H9 (cell line): Measurements from ENCODE around the gene RPAP2. TPM values are rescaled to one million over a fixed set of nuclear protein-coding genes. Genes with fewer than 3 reads are reported as not detected.

Experiments used
- DNase-seq: peaks from one replicate; pipeline ENCODE4 v3.0.0-alpha.2; 2017
- H2AFZ ChIP-seq: one replicate; pipeline ENCODE4 v1.6.1; 2013; ENCODE audit warnings: mild to moderate bottlenecking, low read length, control low read depth, moderate library complexity
- H2AK5ac ChIP-seq: 2 replicates; pipeline ENCODE4 v1.6.1; 2013; ENCODE audit warnings: low read length, control low read depth, mixed read lengths; ENCODE audit not compliant: insufficient read length
- H2BK120ac ChIP-seq: one replicate; pipeline ENCODE4 v1.6.1; 2013; ENCODE audit warnings: low read depth, mild to moderate bottlenecking, low read length, control low read depth, inconsistent platforms; ENCODE audit not compliant: poor library complexity, severe bottlenecking
- H2BK12ac ChIP-seq: 2 replicates; pipeline ENCODE4 v1.6.1; 2013; ENCODE audit warnings: low read length, control low read depth, mixed read lengths, low read depth; ENCODE audit not compliant: insufficient read length
- H2BK15ac ChIP-seq: 2 replicates; pipeline ENCODE4 v1.6.1; 2013; ENCODE audit warnings: low read depth, low read length, control low read depth
- H2BK20ac ChIP-seq: one replicate; pipeline ENCODE4 v1.6.1; 2013; ENCODE audit warnings: low read depth, mild to moderate bottlenecking, low read length, control low read depth, inconsistent platforms; ENCODE audit not compliant: poor library complexity, severe bottlenecking
- H2BK5ac ChIP-seq: 2 replicates; pipeline ENCODE4 v1.6.1; 2013; ENCODE audit warnings: low read length, control low read depth, mixed read lengths; ENCODE audit not compliant: insufficient read length
- H3K14ac ChIP-seq: 2 replicates; pipeline ENCODE4 v1.6.1; 2013; ENCODE audit warnings: low read length, control low read depth; ENCODE audit not compliant: insufficient read depth
- H3K18ac ChIP-seq: 2 replicates; pipeline ENCODE4 v1.6.1; 2013; ENCODE audit warnings: low read depth, mild to moderate bottlenecking, mixed read lengths, low read length, control low read depth; ENCODE audit not compliant: insufficient read length
- H3K23ac ChIP-seq: 2 replicates; pipeline ENCODE4 v1.6.1; 2013; ENCODE audit warnings: low read length, control low read depth, mixed read lengths, low read depth; ENCODE audit not compliant: insufficient read length
- H3K23me2 ChIP-seq: 2 replicates; pipeline ENCODE4 v1.6.1; 2013; ENCODE audit warnings: low read depth, mild to moderate bottlenecking, mixed read lengths, low read length, control low read depth; ENCODE audit not compliant: insufficient read length, poor library complexity, severe bottlenecking
- H3K27ac ChIP-seq: 2 replicates; pipeline ENCODE4 v1.5.1; 2013; ENCODE audit warnings: low read length, control low read depth, mixed read lengths, low read depth; ENCODE audit not compliant: insufficient read length
- H3K27me3 ChIP-seq: 2 replicates; pipeline ENCODE4 v1.6.1; 2013; ENCODE audit warnings: low read length, control low read depth, inconsistent platforms; ENCODE audit not compliant: insufficient read depth
- H3K4ac ChIP-seq: 2 replicates; pipeline ENCODE4 v1.6.1; 2013; ENCODE audit warnings: low read depth, mild to moderate bottlenecking, control low read depth, inconsistent platforms, low read length, moderate library complexity
- H3K4me1 ChIP-seq: 2 replicates; pipeline ENCODE4 v1.6.1; 2013; ENCODE audit warnings: low read length, control low read depth, inconsistent platforms; ENCODE audit not compliant: insufficient read depth
- H3K4me2 ChIP-seq: 2 replicates; pipeline ENCODE4 v1.6.1; 2013; ENCODE audit warnings: low read length, control low read depth, mixed read lengths; ENCODE audit not compliant: insufficient read length, insufficient read depth
- H3K56ac ChIP-seq: 2 replicates; pipeline ENCODE4 v1.6.1; 2013; ENCODE audit warnings: low read depth, mild to moderate bottlenecking, mixed read lengths, low read length, control low read depth; ENCODE audit not compliant: insufficient read length
- H3K79me1 ChIP-seq: 2 replicates; pipeline ENCODE4 v1.6.1; 2013; ENCODE audit warnings: low read depth, mild to moderate bottlenecking, moderate library complexity, low read length, control low read depth, inconsistent platforms; ENCODE audit not compliant: insufficient read depth, poor library complexity, severe bottlenecking
- H3K79me2 ChIP-seq: 2 replicates; pipeline ENCODE4 v1.6.1; 2013; ENCODE audit warnings: low read length, control low read depth, inconsistent platforms; ENCODE audit not compliant: insufficient read depth
- H3K9ac ChIP-seq: 2 replicates; pipeline ENCODE4 v1.6.1; 2013; ENCODE audit warnings: low read length, control low read depth, mixed read lengths; ENCODE audit not compliant: insufficient read length; ENCODE audit errors: extremely low read depth
- H3K9me3 ChIP-seq: one replicate; pipeline ENCODE4 v1.6.1; 2013; ENCODE audit warnings: low read depth, low read length, inconsistent platforms; ENCODE audit not compliant: control insufficient read depth
- H3T11ph ChIP-seq: one replicate; pipeline ENCODE4 v1.6.1; 2013; ENCODE audit warnings: mild to moderate bottlenecking, low read length, control low read depth, inconsistent platforms
- H4K20me1 ChIP-seq: one replicate; pipeline ENCODE4 v1.6.1; 2013; ENCODE audit not compliant: control insufficient read depth, insufficient read length, insufficient read depth
- H4K5ac ChIP-seq: 2 replicates; pipeline ENCODE4 v1.6.1; 2013; ENCODE audit warnings: low read depth, mild to moderate bottlenecking, mixed read lengths, low read length, control low read depth; ENCODE audit not compliant: insufficient read length
- H4K8ac ChIP-seq: replicated peaks from 2 replicates; pipeline ENCODE4 v1.6.1; 2013; ENCODE audit warnings: low read length, control low read depth, mixed read lengths, low read depth; ENCODE audit not compliant: insufficient read length
- H4K91ac ChIP-seq: 2 replicates; pipeline ENCODE4 v1.6.1; 2013; ENCODE audit warnings: low read depth, mild to moderate bottlenecking, moderate library complexity, mixed read lengths, low read length, control low read depth; ENCODE audit not compliant: insufficient read length
- H3K27ac Mint-ChIP-seq, 3 experiments: 2 replicates in 2 of 3; 3 replicates in 1 of 3; pipeline ENCODE4 v1.8.0; 2020 to 2021; ENCODE audit warnings: mixed read lengths in 3 of 3, mild to moderate bottlenecking in 1 of 3, moderate library complexity in 1 of 3
- H3K27me3 Mint-ChIP-seq: 2 replicates; pipeline ENCODE4 v1.8.0; 2021; ENCODE audit warnings: low read depth, mild to moderate bottlenecking, moderate library complexity, mixed read lengths
- H3K36me3 Mint-ChIP-seq, 3 experiments: 2 replicates in 2 of 3; 3 replicates in 1 of 3; pipeline ENCODE4 v1.8.0; 2020 to 2021; ENCODE audit warnings: low read depth in 3 of 3, mixed read lengths in 3 of 3; ENCODE audit not compliant: insufficient read depth in 1 of 3
- H3K4me1 Mint-ChIP-seq, 2 experiments: 2 replicates each; pipeline ENCODE4 v1.8.0; 2020; ENCODE audit warnings: mixed read lengths in 2 of 2
- H3K4me3 Mint-ChIP-seq, 2 experiments: 2 replicates in 1 of 2; 3 replicates in 1 of 2; pipeline ENCODE4 v1.8.0; 2020 to 2021; ENCODE audit warnings: mild to moderate bottlenecking in 2 of 2, mixed read lengths in 2 of 2, moderate library complexity in 1 of 2
- H3K9me3 Mint-ChIP-seq, 2 experiments: 2 replicates in 1 of 2; 3 replicates in 1 of 2; pipeline ENCODE4 v1.8.0; 2020; ENCODE audit warnings: mild to moderate bottlenecking in 2 of 2, mixed read lengths in 2 of 2, moderate library complexity in 1 of 2
- WGBS: extraction: QIAGEN DNeasy Blood & Tissue Kit; methylation state at CpG from one replicate; pipeline ENCODE4 v1.1.7; 2013; ENCODE audit warnings: missing lambda C conversion rate, low lambda C conversion rate, mixed read lengths; ENCODE audit not compliant: insufficient read length; ENCODE audit errors: extremely low coverage; 5-methylcytosine and 5-hydroxymethylcytosine counted together
- total RNA-seq: library from RNA; stranded (reverse); gene quantifications from 2 replicates; pipeline ENCODE4 v1.2.1, GENCODE V29; 2021
- TF ChIP-seq, protein P1 (sequence below): fragments of 200-600 bp; sonication (generic); conservative IDR thresholded peaks from 3 replicates; pipeline ENCODE4 v1.8.0; 2021; ENCODE audit warnings: antibody characterized with exemption, mild to moderate bottlenecking

The RPAP2 gene
- total RNA-seq, 1 experiment from 2014 or later, result 27.4 TPM

DNA sequence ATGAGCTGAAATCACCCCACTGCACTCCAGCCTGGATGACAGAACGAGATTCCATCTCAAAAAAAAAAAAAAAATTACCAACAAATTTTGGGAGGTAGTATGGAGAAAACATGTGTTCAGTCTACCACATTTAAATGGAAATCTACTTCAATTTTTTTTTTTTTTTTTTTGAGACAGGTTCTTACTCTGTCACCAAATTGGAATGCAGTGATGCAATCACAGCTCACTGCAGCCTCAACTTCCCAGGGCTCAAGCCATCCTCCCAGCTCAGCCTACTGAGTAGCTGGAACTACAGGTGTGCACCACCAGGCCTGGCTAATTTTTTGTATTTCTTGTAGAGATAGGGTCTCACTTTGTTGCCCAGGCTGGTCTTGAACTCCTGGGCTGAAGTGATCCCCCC lies 105.8 kb downstream of the RPAP2 start:
- Histone ChIP-seq H3K18ac (no peak overlapping the region), H3K23ac (no peak overlapping the region), H3K14ac (no peak overlapping the region), H3K4me1 (no peaks in the 10 kb centered on the region), H3T11ph (no peak overlapping the region), H3K9me3 (no peaks in the 10 kb centered on the region), H2BK120ac (no peak overlapping the region), H3K27ac (no peak overlapping the region), H3K27me3 (no peaks in the 10 kb centered on the region), H2BK12ac (no peak overlapping the region), H2BK20ac (no peak overlapping the region), H2AFZ (no peak overlapping the region), H2AK5ac (no peak overlapping the region), H3K9ac (no peak overlapping the region), H3K4me2 (no peak overlapping the region), H4K91ac (no peak overlapping the region), H3K79me1 (no peaks in the 10 kb centered on the region), H3K4ac (no peak overlapping the region), H4K5ac (no peak overlapping the region), H2BK5ac (no peak overlapping the region), H4K20me1 (no peaks in the 10 kb centered on the region), H3K56ac (no peak overlapping the region), H2BK15ac (no peak overlapping the region), H4K8ac (no peak overlapping the region), H3K23me2 (no peaks in the 10 kb centered on the region), H3K79me2 (no peaks in the 10 kb centered on the region)
- DNase-seq, result no peak
- Mint-ChIP-seq H3K4me1 (peaks cover 0 to 3% of the 10 kb centered on the region in 2 experiments; a peak in 1 of 4 replicates), H3K4me3 (no peak overlapping the region), H3K27me3 (no peaks in the 10 kb centered on the region), H3K9me3 (peaks cover 18 to 20% of the 10 kb centered on the region in 2 experiments), H3K27ac (no peak overlapping the region), H3K36me3 (peaks cover 4 to 13% (median 7%) of the 10 kb centered on the region in 3 experiments)
- WGBS, result no CpG with 5 or more reads among the region's 1 CpG
- TF ChIP-seq, protein P1, sequence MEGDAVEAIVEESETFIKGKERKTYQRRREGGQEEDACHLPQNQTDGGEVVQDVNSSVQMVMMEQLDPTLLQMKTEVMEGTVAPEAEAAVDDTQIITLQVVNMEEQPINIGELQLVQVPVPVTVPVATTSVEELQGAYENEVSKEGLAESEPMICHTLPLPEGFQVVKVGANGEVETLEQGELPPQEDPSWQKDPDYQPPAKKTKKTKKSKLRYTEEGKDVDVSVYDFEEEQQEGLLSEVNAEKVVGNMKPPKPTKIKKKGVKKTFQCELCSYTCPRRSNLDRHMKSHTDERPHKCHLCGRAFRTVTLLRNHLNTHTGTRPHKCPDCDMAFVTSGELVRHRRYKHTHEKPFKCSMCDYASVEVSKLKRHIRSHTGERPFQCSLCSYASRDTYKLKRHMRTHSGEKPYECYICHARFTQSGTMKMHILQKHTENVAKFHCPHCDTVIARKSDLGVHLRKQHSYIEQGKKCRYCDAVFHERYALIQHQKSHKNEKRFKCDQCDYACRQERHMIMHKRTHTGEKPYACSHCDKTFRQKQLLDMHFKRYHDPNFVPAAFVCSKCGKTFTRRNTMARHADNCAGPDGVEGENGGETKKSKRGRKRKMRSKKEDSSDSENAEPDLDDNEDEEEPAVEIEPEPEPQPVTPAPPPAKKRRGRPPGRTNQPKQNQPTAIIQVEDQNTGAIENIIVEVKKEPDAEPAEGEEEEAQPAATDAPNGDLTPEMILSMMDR, result no peak
